GM21447 (cell line): ENCODE data around the gene CENPP.
"Not testable (repeated sequence)": the region's sequence is repeated elsewhere in the genome, so short reads cannot be mapped to it uniquely, and the experiment has no call there.

Experiments used
- ATAC-seq: cut with Tn5 transposase; IDR thresholded peaks from one replicate; pipeline ENCODE4 v1.9.1; 2021; ENCODE audit not compliant: unreplicated experiment

CENPP gene

DNA sequence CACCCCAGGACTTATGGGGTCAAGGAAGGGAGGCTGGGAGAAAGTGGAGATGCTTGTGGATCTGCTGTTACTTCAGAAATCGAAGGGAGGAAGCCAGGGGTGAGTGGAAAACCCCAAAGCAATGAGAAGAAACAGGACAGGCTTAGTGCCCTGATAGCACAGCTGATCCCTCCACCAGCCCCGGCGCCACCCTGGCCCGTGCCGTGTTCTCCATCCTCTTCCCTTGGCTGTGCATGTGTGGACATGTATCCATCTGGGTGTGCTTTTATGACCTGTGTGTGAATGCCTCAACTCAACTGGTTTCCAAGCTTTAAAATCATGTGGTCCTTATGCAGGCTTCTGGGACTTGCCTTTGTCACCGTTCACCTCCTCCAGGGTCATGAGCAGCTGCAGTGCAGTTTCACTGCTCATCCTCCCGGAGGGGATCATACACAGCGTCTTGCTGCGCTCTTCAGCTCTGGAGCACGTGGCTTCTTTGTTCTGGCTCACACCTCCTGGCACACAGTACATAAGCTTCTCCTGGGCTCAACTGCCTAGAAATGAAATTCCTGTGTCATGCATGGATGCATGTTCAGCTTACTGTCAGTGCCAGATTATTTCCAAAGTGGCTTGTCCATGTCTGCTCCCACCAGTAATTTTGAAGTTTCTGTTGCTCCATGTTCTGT, 286.0 kb downstream of the CENPP start:
- ATAC-seq, result no peak

DNA sequence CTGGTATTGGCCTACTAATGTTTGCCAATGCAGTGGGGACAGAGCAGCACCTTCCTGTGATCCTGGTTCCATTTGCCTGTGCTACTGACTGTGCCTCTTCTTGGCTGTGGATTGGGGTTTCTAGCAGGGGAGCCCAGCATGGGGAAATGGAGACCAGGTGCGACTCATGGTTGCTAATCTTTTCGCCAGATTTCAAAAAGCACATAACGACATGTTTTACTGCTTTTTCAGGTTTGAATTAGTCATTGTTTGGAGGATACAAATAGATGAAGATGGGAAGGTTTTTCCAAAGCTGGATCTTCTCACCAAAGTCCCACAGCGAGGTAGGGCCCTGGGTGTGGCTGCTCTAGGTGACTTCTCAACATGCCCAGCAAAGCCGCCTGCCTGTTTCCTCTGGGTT, 286.5 kb downstream of the CENPP start:
- no peak for ATAC-seq

DNA sequence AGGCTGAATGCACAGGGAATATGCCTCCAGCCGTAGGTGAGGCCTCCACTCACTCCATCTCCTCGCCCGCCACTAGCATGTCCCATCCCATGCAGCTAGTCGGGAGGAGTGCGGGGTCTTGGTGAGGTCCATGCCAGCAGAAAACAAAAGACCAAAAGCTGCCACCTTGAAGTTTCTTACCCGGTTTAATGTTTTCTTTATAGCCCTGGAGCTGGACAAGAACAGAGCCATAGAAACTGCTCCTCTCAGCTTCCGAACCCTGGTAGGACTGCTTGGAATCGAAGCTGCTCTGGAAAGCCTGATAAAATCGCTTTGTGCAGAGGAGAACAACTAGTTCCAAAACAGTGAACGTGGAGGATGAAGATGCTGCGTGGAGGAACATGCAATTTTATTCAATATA, 287.1 kb downstream of the CENPP start:
- no peak for ATAC-seq

DNA sequence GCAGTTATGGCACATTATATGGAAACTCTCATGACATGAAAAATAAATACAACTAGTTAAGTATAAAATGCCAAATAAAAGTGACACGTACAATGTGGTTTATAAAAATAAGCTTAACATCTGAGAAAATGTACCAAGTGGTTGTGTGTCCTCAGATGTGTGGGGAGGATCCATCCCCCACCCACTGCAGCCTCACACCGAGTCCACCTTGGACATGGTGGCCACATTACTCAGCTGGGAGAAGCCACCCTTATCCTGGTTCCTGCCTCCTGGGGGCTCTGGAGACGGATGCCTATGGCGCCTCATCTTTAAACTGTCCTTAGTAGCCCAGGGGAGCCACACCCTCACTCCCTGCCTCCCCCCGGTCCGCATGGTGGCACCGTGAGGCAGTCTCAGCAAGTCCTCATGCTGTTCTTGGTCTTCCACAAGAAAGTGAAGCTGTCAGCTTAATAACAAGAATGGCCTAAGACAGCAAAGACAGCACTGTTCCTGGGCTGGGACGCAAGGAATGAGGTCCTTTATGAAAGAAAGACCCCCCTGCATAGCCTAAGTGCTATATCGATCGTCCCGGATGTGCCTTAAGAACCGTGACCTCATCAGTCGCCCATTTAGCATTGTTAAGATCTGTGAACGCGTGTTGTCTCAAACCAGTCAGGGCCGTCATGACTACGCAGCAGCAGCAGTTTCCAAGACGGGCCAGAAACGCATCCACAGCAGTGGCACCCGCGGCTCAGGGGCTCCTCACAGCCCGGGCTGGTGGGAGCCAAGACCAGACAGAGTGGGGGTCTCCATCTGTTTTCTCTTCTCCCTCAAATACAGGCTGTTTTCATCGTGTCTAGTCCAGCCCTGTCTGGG, 287.7 kb downstream of the CENPP start:
- no peak for ATAC-seq

DNA sequence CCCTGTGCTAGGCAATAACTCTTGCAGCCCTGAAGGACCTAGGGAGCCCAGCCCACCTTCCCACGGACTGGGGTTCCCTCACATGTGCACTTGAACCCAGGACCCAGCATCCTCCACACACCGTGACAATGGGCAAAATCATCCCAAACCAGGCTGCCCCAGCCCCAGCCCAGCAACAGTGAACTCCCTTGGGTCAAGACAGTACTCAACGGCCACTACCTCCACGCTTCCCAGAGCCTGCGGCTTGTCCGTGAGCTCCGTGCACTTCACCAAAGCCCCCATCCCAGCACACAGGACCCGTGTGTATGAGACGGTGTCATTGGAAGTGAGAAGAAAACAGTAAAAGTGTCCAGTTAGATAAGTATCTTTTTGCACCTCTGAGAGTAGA, 288.4 kb downstream of the CENPP start:
- ATAC-seq, result no peak

DNA sequence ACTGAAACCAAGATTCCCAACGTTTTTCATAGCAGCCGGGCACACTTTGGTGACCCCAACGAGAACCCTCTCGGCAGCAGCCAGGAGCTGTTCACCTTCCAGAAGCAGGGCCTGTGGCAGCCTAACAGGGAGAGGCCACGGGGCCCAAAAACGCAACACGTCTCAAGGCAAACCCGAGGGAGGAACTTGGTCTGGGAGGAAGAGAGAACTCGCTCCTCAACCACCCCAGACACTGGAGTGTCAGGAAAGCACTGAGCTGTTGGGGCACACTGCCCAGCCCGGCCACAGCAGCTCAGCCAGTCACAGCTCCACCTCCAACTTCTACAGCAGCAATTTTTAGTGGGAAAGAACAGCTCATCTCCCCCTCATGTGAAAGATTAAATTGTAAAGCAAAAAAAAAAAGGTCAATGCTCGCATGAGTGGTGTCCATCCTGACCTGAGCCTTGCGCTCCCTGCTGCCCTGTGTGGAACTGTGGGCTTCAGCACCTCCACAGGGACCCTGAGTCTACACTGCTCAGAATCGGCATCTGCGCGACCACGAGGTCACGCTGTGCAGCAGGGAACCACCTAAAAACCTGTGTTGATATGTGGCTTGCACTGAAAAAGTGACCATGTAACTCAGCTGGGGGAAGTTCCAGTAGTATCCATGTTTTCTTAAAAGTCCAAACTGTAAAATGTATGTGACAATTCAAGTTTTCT, 289.2 kb downstream of the CENPP start:
- ATAC-seq, result no peak

DNA sequence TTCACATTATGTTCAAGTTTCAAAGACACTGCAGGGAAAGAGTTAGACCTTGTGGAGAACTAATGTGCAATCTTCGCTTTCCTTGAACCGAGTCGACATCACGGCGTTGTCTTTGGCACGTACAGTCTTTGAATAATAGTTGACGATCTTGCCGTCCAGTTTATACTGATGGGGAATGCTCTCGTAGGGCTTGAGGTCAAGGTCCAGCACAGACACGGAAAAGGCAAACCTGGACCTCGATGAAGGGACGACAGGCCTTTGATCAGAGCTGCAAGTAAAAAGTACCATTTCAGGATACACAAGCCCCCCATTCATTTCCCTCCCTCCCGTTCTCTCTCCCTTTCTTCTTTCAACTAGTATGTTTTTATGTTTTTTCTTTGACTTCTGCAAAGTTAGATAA, 290.0 kb downstream of the CENPP start:
- no peak for ATAC-seq

DNA sequence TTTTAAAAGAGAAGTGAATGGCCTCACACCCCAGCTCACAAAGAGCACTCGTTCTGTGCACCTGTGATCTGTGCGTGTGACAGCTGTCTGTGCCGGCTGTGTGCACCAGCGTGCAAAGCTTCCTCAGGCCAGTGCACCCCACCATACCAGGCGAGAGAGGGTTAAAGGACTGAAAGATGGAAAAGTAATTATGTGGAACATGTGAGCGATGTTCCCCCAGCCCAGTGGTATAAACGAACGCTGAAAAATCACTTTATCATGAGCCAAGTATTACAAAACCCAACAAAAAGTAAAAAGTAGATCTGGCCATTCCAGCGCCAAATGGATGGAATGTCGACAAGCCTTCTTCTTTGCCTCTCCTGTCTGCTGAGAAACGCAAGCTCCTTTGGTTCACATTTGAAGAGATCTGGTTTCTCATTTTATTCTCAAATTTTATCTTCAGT, 290.5 kb downstream of the CENPP start:
- ATAC-seq, result no peak

DNA sequence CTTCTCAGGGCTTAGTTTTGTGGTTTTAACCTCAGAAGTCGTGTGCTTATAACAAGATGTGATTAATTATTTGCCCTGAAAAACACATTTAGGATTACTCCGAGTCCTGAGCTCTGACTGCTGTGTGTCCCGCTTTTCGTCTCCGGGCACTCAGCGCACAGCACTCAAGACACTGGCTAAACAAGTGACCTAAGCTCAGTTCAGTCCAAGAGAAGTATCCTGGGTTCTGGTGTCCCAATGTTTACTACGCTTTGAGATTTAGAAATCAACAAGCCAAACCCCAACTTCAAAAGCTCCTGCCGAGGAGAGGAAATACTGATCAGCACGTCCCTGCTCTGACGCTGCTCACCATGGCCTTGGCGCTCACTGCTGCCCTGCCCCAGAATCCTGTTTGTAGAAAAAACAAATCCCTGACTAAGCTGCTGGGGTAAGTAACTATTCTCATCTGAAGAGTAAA, 290.9 kb downstream of the CENPP start:
- no peak for ATAC-seq

DNA sequence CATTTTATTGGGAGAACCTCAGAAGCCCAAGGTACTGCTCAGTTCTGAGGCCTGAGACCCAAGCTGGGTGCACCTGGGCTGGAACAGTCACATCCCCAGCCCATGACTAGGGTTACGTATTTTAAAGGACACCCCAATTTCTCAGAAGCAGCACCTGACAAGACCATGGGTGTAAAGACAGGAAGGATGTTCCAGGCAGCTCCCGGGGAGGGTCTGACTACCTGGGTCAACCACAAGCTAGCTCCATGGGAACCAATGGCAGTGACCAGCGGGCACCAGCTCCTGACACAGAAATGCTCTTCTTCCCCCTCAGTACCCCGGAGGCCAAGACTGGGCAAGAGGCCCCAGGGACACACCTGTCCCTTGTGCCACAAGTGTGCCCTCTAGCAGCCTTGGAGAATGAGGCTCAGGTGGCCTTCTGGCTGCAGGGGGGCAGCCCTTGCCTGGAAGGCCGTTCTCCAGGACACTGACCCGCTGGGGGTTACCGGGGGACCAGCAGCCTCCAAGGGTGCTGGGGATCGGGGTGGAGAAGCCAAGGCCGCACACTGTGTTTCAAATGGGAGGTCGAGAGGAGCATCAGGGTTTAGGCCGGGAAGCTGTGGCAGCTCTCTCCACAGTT, 291.6 kb downstream of the CENPP start:
- no peak for ATAC-seq

DNA sequence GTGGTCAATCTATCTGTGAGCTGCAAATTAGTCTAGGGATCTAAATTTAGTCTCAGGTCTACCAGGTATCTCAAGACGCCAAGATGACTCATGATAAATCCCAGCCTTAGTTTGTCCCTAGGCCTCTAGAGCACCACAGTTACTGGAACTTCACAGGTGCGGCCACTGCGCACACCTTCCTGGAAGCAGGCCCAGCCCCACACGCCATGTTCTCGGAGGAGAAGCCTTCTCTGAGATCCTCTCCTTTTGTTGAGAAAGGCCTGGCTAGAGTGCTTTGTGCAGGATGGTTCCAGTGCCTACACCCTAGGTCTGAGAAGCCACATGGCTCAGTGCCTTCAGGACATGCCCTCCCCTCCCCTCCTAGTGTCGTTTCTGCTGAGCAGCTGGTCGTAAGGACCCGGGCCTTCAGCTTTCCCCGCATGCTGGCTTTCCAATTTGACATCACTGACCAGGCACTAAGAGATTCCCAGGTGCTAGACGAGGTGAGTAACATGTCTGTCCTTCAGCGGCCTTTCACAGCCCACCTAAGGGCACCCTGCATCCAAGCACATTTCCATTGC, 292.3 kb downstream of the CENPP start:
- no peak for ATAC-seq

DNA sequence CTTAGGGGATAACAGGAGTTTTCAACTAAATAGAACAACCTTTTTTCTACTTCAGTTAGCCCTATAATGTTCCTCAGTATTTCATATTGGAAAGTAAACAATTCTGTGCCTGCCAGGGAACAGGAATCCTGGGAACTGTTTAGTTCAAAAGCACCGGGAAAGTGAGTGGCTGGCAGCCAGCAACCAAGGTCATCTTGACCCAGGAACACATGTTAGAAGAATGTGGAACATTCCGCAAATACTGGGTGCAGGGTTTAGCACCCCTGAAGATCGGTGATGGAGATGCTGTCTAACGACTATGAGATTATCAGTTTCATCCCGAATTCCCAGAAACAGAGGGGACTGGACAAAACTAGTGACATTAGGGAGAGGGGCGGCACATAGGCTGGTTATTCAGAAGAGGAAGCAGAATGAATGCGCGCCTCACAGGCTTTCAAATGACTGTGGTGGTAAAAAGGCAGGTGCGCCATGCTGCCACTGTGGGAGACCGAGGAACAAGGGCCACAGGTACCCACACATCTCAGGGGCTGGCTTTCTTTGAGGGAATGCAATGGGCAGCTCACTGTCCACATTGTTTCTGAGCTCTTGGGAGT, 293.0 kb downstream of the CENPP start:
- ATAC-seq, result no peak

DNA sequence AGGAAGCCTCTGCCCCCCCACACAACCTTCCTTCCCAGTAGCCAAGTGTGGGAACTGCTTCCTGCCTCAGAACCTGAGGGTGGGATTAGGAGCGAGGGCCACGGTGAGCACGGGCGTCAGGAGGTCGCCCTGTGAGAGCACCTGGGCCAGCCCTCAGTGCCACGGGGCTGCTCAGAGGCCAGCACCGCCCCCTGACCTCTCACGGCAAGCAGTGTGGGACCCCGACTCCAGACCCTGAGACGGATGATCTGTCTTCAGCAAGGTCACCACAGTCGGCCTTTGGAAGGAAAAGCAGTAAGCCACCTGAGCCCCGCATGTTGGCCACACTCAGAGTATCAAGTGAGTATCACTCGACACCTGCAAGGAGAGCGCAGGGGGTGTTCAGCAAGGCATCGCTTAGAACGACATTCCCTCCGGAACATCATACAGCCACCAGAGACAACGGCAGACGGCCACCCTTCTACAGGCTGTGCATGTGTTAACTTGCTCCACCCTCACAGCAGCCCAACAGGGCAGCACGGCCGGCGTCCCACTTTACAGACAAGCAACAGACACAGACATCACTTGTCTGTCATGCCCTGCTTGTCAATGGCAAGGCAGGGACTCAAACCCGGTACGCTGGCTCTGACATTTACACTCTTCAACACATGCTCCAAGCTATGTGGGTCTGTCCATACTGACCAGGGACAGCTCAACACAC, 294.0 kb downstream of the CENPP start:
- no peak for ATAC-seq

DNA sequence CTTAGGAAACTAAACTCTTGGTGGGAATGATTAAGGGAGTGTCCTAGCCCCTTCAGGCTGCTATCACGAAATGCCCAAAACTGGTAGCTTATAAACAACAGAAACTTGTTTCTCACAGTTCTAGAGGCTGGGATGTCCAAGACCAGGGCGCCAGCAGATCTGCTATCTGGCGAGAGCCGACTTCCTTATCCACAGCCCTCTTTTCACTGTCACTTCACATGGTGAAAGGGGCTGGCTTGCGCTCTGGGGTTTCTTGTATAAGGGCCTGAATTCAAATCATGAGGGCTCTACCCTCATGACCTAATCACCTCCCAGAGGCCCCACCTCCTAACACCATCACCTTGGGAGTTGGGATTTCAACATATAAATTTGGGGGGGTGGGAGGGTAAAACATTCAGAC, 295.1 kb downstream of the CENPP start:
- no peak for ATAC-seq

DNA sequence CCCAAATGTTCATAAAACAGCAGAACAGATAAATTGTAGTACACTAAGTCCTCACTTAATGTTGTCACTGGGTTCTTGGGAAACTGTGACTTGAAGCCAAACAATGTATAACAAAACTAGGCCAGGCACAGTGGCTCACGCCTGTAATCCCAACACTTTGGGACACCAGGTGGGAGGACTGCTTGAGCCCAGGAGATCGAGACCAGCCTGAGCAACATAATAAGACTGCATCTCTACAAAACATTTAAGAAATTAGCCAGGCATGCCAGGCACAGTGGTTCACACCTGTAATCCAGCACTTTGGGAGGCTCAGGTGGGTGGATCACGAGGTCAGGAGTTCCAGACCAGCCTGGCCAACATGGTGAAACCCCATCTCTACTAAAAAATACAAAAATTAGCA, 298.2 kb downstream of the CENPP start:
- not testable (repeated sequence) for ATAC-seq

DNA sequence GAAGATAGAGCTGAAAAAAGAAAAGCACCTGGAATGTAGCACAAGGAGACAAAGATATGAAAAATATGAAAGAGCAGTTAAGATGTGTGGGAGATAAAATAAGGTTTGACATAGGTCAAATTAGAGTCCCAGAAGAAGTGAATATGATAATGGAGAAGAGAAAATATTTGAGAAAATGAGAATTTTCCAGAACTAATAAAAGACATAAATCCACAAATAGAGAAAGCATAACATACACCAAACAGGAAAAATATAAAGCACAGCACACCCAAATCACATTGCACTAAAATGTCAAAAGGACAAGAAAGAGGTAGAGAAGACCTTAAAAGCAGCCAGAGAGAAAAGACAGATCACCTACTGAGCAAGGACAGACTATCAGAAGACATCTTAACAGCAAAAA, 300.7 kb downstream of the CENPP start:
- ATAC-seq, result no peak

DNA sequence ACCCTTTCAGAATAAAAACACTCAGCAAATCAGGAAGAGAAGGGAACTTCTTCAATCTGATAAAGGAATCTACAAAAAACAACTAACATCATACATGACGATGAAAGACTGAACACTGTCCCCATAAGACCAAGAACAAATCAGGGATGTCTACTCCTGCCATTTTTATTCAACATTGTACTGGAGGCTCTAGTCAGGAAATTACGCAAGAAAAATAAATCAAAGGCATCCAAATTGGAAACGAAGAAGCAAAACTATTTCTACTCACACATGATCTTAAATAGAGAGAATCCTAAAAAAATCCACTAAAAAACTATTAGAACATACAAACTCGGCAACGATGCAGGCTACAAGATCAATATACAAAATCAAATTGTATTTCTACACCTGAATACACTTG, 301.9 kb downstream of the CENPP start:
- no peak for ATAC-seq

DNA sequence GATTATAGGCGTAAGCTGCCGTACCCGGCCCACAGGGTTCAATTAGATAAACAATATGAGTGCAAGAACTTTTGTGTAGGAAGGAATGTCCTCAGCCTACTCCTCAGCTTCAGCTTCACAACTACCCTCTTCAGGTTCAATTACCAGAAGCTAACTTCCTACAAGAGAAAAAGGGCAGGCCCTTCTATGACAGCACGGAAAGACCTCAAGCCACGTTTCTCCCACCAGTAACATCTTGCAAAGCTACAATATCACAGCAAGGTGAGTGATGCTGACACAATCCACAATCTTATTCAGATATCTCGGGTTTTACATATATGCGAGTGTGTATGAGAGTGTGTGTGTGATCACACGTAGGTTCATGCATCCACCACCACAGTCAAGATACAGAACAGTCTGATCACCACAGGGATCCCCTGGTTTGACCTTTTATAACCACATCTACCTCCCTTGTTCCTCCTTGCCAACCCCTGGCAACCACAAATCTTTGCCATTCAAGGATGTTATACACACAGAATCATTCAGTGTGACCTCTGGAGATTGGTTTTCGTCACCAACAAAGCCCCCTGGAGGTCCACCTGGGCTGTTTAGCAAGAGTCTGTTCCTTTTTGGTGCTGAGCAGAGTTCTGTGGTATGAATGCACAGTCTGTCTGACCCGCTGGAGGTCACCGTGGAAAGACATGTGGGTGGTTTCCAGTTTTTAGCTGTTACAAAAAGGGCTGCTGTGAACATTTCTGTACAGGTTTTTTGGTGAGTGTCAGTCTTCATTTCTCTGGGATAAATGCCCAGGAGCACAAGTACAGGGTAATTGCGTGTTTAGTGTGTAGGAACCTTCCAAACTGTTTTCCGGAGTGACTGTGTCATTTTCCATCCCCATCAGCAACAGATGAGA, 305.9 kb downstream of the CENPP start:
- ATAC-seq, result no peak

DNA sequence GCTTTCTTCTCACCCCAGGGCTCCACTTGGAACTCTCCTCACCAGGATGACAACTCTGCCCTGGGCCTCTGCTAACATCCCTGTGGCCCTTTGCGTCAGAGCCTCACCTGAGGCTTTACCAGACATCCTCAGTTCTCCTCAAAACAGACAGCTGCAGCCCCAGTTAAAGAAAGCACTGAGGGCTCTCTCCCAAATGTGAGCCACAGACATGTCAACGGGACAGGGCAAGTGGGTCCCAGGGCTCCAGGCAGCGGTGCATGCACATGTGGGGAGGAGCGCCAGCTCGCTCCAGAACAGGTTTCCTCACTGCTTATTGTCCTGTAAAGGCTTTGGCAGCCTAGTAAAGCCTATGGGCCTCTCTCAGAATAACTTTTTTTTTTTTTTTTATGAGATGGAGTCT, 306.9 kb downstream of the CENPP start:
- ATAC-seq, result no peak
